D341Med (cell line): Measurements from ENCODE around the gene THSD4.
"Not testable (repeated sequence)": the region's sequence is repeated elsewhere in the genome, so short reads cannot be mapped to it uniquely, and the experiment has no call there.

Experiments
- DNase-seq: peaks from one replicate; pipeline ENCODE4 v3.0.0; 2012; ENCODE audit warnings: low spot score

Gene THSD4

DNA sequence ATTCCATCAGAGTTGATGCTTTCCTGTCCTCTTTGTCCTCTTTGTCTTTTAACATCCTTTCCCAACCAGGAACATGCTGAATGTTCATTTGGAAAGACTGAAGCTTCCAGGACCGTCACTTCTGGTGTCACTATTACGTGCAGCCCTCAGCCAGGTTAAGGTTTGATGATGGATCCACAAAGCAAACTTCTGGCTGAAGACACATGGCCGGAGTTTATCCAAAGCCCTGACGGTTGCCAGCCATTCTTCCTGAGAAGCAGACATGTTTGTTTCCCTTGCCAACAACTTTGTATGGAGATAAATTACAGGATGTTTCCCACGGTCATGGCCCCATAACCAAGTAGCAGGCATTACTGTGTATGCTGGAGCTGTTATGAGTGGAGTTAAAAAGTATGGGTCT lies 236.9 kb downstream of the THSD4 start:
- DNase-seq: no peak

DNA sequence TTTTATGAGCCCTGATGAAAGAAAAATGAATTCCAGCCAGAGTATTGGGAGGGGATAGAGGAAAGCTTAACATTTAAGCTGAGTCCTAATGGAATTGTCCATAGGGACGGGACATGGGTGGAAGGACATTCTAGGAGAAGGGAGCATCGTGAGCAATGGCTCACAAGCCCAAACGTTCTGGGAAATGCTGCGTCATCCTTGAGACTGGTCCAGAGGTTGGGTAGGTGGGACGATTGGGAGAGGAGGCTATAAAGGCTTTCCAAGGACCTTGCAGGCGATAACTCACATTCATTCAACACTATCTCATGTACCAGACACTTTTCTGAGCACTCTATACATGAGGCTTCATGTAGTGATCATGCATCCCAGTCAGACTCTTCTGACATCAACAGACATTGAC lies 237.5 kb downstream of the THSD4 start:
- no peak for DNase-seq

DNA sequence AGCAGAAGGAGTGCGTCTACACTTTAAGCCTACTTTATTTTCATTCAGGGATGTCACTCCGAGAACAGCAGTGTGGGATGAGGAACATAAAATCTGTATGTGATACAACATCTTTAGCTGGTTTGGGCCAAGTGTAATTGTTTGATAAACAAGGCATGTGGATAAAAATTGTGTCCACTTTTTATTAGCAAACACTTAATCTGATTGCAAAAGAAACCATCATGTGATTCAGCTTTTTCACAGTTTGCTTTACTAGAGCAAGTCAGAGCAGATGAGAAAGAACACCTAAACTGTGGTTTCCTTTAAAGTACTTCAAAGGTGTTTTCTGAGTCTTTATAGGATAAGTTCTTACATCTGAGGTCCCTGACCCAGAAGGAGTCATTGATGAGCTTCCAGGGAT lies 237.9 kb downstream of the THSD4 start:
- DNase-seq: no peak

DNA sequence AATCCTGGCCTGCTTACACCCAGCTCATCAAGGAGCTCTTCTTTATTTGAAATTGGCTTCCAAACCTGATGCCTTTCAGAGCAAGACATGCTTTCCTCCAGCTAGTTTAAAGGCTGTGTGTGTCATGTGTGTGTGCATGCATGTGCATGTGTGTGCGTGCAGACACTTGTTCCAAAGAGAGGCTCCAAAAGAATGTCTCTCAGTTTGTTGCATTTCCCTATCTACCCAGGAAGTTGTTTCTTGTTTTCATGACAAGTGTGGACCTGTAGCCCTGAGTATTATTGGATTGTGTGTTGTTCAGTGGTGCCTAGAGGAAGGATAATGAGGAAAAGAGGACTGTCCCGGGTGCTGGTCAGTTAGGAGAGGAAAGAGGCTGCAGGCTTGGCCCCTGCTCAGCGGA lies 240.0 kb downstream of the THSD4 start:
- no peak for DNase-seq

DNA sequence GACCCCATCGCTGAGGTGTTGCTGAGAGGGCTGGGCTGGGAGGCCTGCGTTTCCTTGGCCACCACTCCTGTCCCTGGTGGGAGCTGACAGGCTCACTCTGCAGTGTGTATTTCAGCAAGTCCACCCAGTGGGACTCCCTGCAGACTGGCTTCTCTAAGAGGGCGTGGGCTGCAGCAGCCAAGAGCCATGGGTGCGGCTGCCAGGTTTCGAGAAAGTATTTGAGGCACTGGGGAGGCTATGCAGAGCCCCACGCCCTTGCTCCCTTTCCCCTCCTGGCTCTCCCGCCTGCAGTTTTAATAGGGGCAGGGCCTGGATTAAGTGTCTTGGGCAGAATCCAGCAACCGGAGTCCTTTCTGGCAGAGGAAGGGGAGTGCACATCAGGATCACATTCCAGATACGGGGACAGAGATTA lies 242.1 kb downstream of the THSD4 start:
- peak; percentile 43 for DNase-seq

DNA sequence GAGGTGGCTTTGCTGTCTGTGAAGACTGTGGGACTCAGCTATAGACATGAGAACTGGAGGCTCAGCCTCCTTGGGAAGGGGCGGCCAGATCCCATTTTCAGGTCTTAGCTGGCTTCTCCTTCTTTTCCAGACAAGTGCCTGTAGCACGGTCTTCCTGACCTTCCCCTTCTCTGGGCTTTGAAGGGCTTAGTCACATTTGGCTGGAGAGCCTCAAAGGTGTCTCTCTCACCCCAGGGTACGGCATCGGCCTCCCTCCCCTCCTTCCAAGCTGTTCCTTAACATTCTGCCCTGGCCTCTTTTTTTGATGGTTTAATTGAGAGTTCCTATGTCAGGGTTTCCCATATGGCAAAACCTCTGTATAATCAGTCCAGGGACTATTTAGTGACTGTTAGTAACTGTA lies 242.7 kb downstream of the THSD4 start:
- no peak for DNase-seq

DNA sequence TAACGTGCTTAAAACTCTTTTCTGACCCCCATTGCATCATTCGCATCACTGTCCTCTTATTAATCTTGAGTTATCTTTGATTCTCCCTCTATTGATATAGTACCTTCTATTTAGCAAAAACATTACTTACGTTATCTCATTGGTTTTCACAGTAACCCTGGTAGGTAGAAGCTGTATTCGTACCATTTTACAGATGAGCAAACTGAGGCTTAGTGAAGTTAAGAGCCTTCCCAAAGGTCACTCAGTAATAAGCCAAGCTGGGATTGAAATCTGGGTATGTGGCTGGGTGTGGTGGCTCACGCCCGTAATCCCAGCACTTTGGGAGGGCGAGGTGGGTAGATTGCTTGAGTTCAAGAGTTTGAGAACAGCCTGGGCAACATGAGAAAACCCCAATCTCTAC lies 244.0 kb downstream of the THSD4 start:
- no peak for DNase-seq

DNA sequence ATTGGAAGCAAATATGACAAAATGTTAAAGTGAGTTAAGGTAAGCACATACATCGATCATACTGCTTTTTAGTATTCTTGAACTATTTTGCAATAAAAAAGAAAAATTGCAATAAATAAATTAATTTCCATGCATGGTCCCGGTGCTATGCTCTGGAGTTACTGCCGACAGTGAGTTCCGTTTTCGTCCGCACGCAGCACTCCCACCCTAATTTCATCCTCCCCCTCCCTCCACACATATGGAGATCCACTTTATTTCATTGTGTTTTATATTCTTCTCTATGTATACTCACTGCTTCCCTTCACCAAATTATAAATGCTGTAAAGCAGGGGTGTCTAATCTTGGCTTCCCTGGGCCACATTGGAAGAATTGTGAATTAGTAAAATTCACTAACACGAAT lies 247.3 kb downstream of the THSD4 start:
- DNase-seq: no peak

DNA sequence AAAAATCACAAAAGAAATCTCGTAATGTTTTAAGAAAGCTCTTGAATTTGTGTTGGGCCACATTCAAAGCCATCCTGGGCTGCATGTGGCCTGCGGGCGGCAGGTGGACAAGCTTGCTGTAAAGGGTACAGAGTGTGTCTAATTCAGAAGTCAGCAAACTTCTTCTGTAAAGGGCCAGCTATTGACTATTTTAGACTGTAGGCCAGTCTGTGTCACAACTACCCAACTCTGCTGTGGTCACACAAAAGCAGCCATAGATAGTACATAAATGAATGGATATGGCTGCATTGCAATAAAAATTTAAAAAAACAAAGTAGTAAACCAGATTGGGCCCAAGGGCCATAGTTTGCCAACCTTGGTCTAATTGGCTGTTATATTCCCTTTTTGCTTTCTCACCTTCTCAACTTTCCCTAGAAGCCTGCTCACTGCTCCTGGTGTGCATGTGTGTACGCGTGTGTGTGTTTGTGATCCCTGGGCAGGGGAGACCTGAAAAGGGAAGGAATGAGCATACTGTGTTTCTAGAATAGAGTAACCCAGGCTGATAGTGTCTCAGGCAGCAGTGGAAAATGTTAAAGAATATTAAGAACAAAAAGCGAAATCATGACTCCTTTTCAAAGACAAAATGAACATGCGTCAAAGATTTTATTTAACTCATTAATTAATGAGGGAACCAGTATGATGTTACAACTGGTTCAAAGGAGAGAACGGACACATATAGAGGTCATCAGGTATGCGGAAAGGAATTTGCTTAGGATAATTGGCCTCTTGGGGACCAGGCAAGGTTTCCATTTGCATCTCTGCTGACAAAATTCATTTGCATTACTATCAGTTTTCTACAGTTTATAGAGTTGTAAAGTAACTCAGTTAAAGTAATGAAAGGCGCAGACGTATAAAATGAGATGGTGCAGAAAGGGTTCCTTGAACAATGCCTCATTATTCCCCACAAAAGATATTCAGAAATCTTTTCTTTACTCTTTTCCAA lies 248.0 kb downstream of the THSD4 start:
- no peak for DNase-seq

DNA sequence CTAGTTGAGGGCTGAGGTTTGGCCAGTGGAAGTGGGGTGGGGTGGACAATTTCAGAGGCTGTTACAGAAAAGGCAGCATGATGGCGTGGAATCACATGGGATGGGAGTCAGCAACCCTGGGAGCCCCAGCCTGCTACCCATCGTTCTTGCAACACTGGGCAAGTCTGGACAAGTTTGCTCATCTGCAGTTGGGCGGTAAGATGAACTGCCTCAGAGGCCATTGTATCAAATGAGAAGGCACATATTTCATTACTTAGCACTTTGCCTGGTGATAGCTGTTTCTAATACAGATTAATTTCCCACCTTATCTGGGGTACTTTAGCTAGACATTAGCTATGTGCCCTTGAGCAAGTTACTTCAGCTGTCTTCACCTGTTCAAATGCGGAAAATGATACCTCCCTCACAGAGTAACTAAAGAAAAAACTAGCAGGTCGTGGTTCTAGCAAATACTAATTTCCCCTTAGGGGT lies 248.9 kb downstream of the THSD4 start:
- DNase-seq: no peak

DNA sequence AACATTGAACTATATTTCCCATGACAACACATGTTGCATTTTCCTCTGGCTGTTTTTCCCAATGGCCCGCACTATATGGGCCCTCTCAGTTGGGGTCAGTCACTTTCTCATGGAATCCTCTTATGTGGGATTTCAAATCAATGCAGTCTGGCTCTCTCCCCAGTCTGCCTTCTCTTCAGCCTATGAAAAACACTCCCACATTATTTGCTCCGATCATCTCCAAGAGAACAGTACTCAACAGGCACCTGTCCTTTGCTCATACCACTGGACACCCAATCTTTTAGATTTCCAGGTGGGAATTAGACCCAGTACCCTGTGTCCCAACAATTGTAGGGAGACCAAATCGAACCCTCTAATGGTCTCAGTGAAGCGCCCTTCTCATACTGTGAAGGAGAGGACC lies 251.3 kb downstream of the THSD4 start:
- DNase-seq: no peak

DNA sequence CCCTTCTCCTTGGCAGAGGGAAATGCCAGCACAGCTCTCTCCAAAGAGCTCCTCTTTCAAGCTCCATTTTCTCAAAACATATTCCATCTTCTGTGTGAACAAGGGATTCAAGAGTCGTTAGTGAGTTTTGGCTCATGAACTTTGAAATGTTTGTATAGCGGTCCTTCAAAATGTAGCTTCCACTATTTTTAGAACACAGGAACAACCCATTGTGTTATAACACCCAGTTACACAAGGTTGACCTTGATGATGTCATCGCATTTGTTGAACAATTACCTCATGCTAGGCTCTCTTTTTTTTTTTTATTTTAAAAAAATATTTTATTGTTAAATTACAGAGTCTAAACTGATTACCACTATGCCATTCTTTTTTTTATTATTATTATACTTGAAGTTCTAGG lies 251.7 kb downstream of the THSD4 start:
- no peak for DNase-seq

DNA sequence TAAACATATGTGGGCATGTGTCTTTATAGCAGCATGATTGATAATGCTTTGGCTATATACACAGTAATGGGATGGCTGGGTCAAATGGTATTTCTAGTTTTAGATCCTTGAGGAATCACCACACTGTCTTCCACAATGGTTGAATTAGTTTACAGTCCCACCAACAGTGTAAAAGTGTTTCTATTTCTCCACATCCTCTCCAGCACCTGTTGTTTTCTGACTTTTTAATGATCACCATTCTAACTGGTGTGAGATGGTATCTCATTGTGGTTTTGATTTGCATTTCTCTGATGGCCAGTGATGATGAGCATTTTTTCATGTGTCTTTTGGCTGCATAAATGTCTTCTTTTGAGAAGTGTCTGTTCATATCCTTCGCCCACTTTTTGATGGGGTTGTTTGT lies 252.5 kb downstream of the THSD4 start:
- DNase-seq: not testable (repeated sequence)

DNA sequence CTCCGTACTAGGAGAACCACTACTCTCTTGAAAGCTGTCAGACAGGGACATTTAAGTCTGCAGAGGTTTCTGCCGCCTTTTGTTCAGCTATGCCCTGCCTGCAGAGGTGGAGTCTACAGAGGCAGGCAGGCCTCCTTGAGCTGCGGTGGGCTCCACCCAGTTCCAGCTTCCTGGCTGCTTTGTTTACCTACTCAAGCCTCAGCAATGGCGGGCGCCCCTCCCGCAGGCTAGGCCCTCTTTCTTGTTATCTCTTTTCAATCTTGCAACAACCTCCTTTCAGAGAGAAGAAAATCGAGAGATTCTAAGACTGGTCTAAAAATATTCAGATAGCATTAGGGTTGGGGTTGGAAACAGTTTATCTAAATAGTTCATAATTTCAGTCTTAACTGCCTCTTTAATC lies 257.5 kb downstream of the THSD4 start:
- DNase-seq: not testable (repeated sequence)

DNA sequence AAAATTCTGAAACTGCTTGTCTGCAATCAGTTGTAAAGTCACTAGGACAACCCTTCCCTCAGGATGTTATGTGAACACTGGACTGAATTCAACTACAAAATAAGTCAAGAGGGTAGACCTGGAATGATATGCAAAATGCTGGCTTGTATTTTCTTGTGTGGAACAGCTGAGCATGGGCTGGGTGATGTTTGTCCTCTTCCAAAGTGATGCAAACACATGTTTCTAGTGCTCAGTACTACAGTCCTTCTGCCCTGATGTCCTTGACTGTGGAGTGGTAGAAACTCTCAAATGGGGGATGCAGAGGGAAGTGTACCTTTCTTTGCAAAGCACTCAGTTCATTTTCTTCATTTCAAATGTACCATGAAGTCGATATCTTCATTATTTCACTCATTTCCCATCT lies 258.6 kb downstream of the THSD4 start:
- DNase-seq: no peak

DNA sequence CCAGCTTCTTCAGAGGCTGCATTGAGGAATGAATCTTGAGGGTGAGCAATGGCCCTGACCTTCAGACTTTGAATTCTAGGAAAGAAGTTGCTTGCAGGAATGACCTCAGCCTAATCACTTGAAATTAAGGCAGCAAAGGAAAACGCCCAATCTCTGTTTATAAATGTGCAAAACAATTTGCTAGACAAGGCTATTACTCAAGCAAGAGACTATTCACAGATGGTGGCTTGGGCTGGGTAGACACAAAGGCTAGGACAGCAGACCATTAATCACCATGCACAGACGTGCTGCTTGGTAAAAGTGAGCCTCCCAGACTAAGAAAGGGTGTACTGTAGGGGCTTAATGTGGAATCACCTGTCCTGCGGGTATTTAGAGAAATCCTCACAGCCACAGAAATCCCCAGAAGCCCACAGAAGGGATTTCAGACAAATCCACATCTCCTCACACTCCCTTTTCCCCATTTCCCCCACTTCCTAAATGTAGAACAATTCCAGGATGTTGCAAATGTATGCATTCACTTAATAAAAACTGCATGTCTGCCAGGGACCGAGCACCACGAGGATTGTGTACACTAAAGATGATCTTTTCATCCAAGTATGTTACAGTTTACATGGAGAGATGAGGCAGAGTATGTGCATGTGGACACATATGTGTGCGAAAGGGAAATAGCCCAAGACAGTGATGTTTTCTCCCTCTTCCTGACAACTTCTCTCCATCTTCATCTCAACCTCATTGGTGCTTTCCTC lies 259.5 kb downstream of the THSD4 start:
- DNase-seq: no peak

DNA sequence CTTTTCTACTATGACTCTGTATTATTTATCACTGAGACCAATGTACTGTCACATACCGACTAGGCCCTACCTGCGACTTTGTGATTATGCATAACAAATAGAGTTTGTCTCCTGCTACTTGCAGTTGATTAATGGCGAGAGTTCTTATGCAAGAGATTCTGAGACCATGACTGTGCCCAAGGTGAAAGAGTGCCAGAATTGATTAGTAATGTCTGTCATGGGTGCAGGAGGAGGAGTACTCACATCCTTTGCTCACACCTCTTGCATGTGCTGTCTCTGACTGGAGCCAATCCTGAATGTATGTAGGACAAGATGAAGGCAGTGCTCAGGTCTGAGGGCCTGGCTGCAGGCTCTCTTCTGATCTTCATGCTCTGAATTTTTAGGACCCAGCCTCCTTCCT lies 260.7 kb downstream of the THSD4 start:
- no peak for DNase-seq

DNA sequence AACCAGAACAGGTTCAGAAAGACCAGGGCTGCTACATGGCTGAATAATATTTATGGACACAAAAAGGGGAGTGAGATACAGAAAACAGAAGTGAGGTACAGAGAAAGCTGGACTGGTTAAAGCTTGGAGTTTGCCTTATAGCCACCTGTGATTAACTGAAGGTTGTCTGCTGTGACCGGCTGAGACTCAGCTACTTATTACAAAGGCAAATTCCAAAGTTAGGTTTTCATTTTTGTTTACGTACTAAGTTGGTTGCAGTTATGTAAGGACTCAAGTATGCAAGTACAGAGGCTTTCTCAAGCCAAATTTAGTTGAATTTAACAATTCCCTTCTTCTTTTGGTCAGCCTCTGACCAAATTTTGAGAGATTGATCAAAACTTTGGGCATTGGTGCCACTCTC lies 264.6 kb downstream of the THSD4 start:
- DNase-seq: no peak

DNA sequence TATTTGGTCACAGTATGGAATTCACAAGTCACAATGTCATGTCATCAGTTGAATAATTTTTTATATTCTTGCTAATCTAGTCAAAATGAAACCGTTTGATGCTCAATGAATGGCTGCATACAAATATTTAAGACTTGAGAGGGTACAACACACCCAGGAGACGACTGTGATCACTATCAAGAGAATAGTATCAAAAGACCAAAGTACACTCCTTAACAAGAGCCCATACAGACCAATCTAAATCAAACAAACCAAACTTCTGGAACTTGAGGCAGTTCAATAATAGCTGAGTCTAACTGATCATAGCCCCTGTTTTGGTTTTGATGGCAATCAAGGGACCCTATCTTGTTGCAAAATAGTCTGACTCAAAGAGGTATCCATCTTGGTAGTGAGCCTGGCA lies 265.1 kb downstream of the THSD4 start:
- no peak for DNase-seq

DNA sequence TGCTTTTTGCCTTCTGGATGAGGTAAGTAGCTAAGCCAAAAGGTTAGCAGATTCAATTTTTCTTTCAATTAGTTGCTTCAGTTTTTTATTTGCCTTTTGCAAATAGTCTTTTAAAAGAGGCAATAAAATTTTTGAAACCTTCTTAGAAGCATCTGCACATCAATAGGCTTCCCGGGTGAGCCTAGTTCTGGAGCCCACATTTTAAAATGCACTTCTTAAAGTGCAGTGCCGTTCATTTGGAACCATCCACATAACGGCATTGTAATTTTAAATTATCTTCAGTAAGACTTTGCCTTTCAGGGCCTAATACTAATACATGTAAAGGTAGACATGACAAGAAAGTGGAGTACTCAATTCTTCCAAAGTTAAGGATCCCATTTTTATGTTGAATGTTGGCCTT lies 269.2 kb downstream of the THSD4 start:
- no peak for DNase-seq

DNA sequence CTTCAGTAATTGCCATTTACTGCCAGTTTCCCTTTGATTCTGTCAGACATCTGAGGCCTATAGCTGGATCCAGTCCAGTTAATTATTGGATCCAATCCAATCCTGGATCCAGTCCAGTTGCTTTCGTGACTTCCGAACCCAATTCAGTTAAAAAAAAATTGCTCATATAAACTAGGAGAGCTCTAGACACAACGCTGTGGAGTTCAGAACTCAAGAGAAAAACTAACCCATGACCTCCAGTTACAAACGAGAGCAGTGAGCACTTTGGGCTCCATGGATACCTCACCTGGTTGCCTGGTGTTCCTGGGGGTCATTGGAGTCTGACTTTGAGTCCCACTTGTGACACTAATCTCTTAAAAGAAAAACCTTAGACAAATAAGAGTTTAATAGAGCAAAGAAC lies 269.8 kb downstream of the THSD4 start:
- DNase-seq: no peak

DNA sequence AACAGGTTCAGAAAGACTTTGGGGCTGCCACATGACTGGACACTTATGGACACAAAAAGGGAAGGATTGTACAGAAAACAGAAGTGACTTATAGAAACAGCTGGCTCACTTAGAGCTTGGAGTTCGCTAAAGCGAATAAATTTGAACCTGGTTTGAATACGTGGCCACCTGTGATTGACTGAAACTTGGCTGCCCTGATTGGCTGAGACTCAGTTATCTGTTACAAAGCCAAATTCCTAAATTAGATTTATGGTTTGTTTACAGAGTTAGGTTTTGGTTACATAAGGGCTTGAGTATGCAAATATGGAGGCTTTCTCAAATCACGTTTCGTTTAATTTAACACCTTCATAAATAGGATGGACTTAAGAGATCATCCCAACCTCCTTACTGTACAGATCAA lies 270.2 kb downstream of the THSD4 start:
- DNase-seq: no peak

DNA sequence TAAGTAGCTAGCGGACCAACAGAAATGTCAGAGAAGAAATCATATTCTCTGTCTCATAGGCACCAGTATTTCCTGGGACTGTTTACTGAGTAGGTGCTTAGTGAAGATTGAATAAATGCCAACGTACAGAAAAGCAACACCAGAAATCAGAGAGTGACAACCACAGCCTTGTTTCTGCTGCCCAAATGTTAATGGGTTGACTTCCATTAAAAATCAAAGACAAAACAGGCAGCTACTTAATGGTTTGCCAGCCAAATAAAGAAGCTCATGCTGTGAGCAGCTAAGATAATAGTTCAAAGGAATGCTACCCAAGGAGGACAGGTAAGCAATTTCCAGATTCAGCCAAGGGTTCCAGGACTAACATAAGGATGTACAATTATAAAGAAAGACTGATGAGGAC lies 270.7 kb downstream of the THSD4 start:
- DNase-seq: no peak
